ENCODE results near the gene ZDHHC4.
"Not testable (repeated sequence)": the region's sequence is repeated elsewhere in the genome, so short reads cannot be mapped to it uniquely, and the experiment has no call there.

The ZDHHC4 gene

GRCh38 chr7:6607651-6608051 is 30.4 kb downstream of the ZDHHC4 start:
- no peak for DNase-seq (ENCODE audit: low spot score)

- no peak for DNase-seq (ENCODE audit: low spot score)
Observed at GRCh38 chr7:6608081-6608480, 30.8 kb downstream of the ZDHHC4 start.

- DNase-seq (ENCODE audit: low spot score): no peak
Observed at GRCh38 chr7:6608794-6609193, 31.5 kb downstream of the ZDHHC4 start.

- DNase-seq (ENCODE audit: low spot score): no peak
Observed at GRCh38 chr7:6612819-6613218, 35.6 kb downstream of the ZDHHC4 start.

- no peak for DNase-seq (ENCODE audit: low spot score)
Observed at GRCh38 chr7:6613706-6614105, 36.5 kb downstream of the ZDHHC4 start.

GRCh38 chr7:6614953-6615722 is 37.9 kb downstream of the ZDHHC4 start, which contains the start of gene ZNF853:
Gene ZNF853 (plus strand): TSS chr7:6615610. CDS start chr7:6616175, 565 bp downstream.
- peak; percentile 50 for DNase-seq (ENCODE audit: low spot score)

- DNase-seq (ENCODE audit: low spot score): peak; percentile 85
Observed at GRCh38 chr7:6615723-6616555, 38.7 kb downstream of the ZDHHC4 start.

GRCh38 chr7:6616854-6617643 is 39.8 kb downstream of the ZDHHC4 start:
- no peak for DNase-seq (ENCODE audit: low spot score)

GRCh38 chr7:6618621-6619020 is 41.4 kb downstream of the ZDHHC4 start:
- no peak for DNase-seq (ENCODE audit: low spot score)

GRCh38 chr7:6619961-6620360 is 42.7 kb downstream of the ZDHHC4 start:
- no peak for DNase-seq (ENCODE audit: low spot score)

GRCh38 chr7:6621195-6622133 is 44.2 kb downstream of the ZDHHC4 start:
- DNase-seq (ENCODE audit: low spot score): no peak

GRCh38 chr7:6622134-6622710 is 45.0 kb downstream of the ZDHHC4 start:
- DNase-seq (ENCODE audit: low spot score): no peak

- no peak for DNase-seq (ENCODE audit: low spot score)
Observed at GRCh38 chr7:6623589-6624245, 46.5 kb downstream of the ZDHHC4 start.

GRCh38 chr7:6624246-6624611 is 47.0 kb downstream of the ZDHHC4 start:
- no peak for DNase-seq (ENCODE audit: low spot score)

GRCh38 chr7:6628045-6628444 is 50.8 kb downstream of the ZDHHC4 start:
- DNase-seq (ENCODE audit: low spot score): no peak

GRCh38 chr7:6630007-6630849 is 53.0 kb downstream of the ZDHHC4 start:
- no peak for DNase-seq (ENCODE audit: low spot score)

GRCh38 chr7:6631605-6632004 is 54.4 kb downstream of the ZDHHC4 start:
- no peak for DNase-seq (ENCODE audit: low spot score)

- DNase-seq (ENCODE audit: low spot score): no peak
Observed at GRCh38 chr7:6634021-6634420, 56.8 kb downstream of the ZDHHC4 start.

- DNase-seq (ENCODE audit: low spot score): not testable (repeated sequence)
Observed at GRCh38 chr7:6634971-6635370, 57.7 kb downstream of the ZDHHC4 start.
